CD4-positive, alpha-beta T cell treated with Interferon alpha-2 for 1 hour (primary cell): ENCODE measurements around the gene SART3.

Experiments used
- DNase-seq, 2 donors: peaks; one replicate each; pipeline ENCODE4 v3.0.0-alpha.2; 2020 to 2022

Gene SART3

GRCh38 chr12:108482717-108483212, 78.2 kb downstream of the SART3 start:
- DNase-seq, result no peak

GRCh38 chr12:108479364-108480070, 81.5 kb downstream of the SART3 start:
- DNase-seq, result no peak

GRCh38 chr12:108478611-108479206, 82.3 kb downstream of the SART3 start:
- no peak for DNase-seq

- DNase-seq, result no peak
Measured at GRCh38 chr12:108477881-108478259, 83.1 kb downstream of the SART3 start.

GRCh38 chr12:108477055-108477880, 83.7 kb downstream of the SART3 start:
- DNase-seq, result no peak

GRCh38 chr12:108475396-108475795, 85.6 kb downstream of the SART3 start:
- no peak for DNase-seq

- no peak for DNase-seq
Measured at GRCh38 chr12:108473400-108474055, 87.4 kb downstream of the SART3 start.
